NOMO-1 treated with dmso at 0.1 percent for 144 hours (cell line): ENCODE results near the gene JAML.

ENCODE experiments used
- DNase-seq: peaks from one replicate; lab custom pipeline; 2025; ENCODE audit not compliant: unreplicated experiment; lab: John Stamatoyannopoulos, UW

Gene JAML

DNA sequence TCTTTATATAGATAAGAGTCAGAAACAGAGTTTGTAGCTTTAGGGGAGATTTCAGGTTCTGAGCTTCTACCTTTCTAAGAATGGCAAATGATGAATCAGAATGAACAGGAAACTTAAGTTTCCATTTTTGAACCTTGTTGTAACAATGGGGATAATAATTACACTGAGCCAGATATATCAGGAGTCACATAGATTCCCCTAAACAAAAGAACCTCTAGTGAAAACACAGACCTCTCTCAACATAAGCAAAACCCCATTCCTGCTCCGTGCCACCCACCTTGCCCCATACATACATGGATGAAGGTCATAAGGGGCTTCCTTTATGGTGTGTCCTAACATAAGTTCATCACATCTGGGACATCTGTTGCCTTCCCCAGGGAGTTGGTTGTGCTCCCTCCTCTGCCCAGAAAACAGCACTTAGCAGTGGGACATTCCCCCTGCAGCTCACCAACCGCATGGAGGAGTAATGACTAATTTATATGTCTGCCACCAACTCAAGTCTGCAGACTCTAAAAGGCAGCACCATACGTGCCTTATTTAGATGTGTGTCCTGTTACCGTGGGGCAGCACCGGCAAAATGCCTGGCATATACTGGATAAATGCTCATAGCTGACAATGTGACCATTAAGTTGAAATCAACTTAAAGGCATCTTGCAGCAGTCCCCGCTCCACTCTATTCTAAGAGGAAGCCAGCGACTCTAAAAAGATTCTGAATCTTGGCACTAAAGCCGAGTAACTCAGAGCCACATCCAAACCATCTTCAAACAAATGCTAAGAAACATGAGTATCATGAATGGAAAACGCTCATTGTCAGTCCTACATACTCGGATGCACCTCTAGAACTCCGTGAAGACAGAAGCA lies 8.0 kb downstream of the JAML start:
- no peak for DNase-seq

DNA sequence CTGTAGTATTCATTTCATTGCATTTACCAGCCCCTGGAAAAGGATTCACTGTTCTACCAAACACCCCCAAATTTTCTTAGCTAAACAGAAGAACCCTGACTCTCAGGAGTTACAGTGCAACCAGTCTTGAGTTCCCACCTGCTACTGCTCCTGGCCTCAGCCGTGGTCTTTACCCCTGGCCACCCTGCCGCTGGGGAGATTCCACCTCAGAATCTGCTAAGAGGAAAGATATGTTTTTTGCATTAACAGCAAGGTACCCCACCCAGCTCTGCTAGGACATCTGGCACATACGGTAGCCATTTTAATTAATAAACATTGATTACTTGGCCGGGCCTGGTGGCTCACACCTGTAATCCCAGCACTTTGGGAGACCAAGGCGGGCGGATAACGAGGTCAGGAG lies 9.0 kb downstream of the JAML start:
- DNase-seq: no peak

DNA sequence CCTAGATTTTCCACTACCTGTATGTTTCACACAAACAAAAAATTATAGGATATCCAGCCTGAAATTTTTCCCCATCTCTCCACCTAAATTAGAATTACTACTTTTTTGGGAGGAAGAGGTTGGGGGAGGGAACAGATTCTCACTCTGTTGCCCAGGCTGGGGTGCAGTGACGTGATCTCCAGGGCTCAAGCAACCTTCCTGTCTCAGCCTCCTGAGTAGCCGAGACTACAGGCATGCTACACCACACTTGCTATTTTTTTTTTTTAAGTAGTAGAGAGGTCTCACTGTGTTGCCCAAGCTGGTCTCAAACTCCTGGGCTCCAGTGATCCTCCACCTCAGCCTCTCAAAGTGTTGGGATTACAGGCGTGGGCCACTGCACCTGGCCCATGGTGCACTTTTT lies 9.5 kb downstream of the JAML start:
- DNase-seq: no peak

DNA sequence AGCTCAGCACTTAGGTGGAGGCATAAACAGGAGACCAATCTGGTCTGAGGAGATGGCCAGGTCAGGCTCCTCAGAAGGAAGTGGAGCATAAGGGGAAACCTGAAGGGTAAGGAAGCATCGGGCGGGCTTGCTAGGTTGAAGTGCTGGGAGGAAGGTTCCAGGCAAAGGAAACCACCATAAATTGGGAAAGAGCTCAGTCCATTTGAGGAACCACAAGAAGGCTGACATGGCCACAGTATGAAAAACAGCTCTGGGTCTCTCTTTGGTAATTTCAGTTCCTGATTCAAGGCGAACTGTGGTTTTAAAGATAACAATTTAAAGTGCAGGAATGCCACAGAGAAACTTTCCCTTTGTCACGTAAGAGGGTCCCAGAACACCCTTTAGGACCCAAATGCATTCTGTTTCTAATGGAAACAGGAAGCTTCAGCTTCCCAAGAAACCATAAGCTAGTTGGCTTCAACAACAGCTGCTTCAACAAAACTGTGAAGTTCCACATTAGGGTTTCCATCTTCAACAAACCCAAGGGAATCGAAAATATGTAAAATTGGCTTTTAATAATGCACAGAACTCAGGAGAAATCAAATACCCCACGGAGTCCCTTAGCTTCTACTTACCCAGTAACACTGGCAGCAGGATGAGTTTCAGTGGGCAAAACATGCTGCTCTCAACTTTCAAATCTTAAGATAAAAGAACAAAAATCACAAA lies 10.4 kb downstream of the JAML start:
- peak; percentile 89 for DNase-seq

DNA sequence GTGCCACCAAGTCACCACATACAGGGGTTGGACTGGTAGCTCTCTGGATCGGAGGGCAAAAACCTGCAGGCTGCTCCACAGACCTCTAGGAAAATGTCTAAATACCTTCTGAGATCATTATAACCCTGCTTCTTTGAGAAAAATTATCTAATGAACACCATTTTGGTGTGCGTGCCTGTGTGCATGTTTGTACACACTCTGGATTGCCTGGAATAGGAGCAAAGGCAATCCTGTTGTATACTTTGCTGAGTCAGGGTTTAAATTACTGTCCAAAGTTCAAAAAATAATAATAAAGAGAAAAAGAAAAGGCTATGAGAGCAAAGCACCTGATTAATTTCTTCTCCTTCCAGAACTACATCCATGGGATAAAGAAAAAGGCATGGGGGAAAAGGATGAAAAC lies 11.0 kb downstream of the JAML start:
- DNase-seq: no peak

DNA sequence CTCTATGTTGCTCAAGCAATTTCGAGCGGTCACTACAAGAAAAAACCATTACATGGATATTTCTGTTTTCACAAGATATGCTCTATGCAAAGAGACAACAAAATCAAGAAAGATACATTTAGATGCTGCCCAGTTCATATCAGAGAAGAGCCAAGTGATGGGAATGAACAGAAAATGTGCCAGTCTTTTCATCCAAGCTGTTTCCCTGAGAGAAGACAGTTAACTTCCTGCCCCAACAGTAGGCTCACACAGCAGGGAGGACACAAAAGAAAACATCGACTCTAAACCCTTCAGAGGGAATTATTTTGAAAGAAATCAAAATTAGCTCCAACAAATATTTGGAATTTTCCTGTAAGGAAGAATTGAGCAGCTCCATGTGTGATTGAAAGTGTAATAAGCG lies 11.6 kb downstream of the JAML start:
- no peak for DNase-seq

DNA sequence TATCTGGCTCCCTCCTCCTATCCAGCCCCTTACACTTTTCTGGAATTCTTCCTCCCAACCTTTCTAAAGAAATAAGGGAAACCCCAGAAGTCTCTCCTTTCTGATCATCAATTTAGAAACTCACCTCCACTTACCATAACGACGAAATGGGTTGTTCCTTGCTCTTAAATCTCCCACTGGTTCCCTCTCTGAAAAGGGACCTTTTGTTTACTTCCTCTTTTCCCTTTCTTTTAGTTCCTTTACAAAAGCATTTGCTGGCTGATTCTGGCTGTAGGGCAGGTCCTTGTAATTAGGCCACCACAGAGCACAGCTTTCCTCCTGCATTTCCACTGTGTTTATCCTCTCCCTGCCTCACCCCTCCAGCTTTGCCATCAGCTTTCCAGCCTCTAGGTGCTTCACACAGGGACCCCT lies 12.0 kb downstream of the JAML start:
- no peak for DNase-seq

DNA sequence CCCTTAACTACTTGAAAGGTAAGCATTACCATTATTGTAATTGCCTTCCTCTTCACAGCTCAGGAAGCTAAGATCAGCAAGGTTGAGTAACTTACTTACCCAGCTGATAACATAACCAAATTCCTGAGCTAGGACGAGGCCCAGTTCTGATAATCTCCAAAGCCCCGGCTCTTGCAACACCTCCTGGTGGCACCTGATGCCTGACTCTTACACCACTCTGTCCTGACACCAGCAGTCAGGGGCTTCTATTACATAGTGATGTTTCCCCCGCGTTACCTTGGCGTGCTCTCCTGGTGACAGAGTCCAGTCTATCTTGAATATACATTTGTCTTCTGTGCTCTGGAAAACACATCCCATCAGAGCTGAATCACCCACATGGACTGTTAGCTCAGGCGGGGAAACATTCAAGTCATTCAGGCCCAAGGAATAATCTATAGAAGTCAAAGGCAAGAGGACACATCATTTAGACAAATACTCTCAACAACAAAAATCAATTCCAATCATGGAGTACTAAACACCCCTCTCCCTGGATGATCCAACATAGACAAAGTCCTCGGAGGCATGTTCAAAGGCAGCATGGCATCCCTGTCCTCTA lies 12.6 kb downstream of the JAML start:
- DNase-seq: peak; percentile 57

DNA sequence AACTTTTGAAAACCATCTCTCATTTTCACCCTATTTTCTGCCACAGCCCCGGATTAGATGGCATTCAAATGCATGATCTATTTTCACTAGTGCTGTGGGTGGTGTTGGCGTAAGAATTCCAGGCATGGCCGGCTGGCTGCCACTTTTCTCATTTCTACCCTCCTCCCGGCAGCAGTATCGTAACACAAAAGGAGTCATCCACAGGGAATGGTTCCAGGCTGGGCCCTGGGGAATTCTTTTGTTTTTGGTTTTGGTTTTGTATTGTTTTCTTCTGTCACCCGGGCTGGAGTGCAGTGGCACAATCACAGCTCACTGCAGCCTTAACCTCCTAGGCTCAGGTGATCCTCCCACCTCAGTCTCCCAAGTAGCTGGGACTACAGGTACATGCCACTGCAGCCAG lies 13.8 kb downstream of the JAML start:
- no peak for DNase-seq

DNA sequence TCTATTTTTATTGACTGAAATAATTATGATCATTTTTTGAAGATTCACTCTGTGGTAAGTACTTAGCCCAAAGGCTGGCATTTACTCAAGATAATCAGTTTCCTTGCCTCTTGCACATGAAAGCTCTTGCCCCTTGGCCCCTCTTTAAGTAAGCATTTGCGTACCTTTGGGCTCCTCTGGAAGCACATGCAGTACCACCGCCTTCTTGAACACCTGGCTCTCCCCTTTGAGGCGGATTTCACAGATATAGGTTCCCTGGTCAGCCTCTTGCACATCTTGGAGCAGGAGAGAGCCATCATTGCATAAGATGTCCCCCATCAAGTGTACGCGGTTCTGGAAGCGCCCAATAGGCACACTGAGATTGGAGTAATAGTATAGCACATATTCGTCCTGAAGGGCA lies 14.5 kb downstream of the JAML start:
- DNase-seq: no peak

DNA sequence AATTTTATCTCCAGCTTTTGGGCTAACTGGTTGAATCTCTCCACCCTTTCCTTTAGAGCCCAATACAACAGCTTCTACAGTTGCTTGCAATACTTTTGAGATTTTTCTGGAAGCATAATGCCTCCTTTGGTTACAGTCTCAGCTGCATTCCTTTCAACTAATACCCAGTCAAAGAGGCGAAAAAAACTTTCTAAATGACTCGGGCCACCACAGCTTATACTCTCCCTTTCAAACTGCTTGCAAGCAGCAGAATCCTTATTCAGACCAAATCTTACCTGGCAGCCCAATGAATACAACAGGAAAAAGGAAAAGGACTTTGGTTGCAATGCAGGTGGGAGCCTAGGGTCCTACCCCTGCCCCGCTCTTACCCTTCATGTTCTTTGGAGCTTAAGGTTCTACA lies 15.8 kb downstream of the JAML start:
- DNase-seq: no peak

DNA sequence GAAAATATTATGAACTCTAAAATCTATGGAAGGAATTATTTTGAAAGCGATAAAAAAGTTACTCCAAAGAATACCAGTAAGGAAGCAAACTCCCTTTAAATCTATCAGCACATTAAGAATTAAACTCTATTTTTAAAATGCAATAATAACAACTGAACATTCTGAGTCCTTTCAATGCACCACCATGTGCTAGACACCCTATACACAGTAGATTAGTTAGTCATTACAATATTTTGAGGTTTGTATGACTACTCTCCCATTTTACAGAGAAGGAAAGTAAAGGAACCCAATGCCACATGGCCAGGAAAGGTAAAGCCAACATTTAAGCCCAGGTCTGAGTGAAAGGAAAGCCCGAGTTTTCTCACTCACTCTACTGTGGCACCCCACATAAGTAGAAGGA lies 17.7 kb downstream of the JAML start:
- DNase-seq: no peak

DNA sequence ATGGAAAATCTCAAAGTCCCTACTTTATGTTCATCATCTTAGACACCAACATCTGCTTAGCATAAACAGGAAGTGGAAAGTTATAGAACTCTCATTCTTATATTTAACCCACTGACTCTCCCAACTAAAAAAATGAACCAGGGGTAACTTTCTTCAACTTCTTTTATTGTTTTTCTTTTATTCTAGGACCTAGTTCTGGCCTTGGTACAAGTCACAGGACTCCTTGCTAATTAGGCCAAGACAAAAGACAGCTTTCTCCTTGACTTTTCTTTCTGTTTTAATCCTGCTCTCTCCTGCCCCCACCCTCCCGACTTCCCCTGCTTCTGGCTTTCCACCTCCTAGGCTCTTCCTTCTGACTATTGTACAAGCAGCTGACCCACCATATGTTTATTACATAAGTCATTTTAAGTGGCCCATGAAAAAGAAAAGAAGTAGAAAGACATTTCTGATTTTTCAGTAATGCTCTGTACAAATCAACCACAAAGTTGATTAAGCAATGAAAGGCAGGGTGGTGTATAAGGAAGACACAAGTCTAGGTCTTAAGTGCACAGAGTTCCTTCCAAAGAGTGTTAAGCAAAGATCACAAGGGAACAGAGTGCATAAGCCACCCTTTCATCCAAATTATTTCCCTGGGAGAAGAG lies 18.3 kb downstream of the JAML start:
- peak; percentile 60 for DNase-seq

DNA sequence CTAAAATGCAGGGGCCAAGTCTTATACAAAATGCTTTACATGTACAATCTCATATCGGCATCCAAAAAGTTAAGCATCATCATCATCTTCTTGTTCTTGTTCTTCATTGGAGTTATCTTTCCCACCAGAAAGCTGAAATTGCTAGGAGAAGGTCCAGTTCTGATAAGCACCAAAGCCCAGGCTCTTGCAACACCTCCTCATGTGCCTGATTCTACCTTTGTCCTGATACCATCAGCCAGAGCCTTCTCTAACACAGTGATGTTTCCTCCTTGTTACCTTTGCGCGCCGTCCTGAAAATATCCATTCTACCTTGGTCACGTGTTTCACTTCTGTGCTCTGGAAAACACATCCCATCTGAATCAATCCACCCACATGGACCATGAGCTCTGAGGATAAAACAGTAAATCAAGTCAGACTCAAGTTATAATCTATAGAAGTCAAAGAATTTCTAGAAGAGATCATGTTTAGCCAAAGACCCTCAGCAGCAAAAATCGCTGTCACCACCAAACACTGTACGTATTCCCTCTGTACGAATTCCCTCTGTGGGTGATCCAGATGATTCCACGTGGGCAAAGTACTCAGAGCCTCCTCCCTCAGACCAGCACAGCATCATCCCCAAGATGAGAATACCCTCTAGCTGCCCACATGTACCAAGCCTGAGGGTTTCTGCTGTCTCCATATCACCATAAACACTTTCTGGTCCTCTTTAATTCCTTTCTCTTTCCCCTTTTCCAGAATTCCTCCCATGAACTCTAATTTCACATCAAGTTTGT lies 19.0 kb downstream of the JAML start:
- DNase-seq: no peak

DNA sequence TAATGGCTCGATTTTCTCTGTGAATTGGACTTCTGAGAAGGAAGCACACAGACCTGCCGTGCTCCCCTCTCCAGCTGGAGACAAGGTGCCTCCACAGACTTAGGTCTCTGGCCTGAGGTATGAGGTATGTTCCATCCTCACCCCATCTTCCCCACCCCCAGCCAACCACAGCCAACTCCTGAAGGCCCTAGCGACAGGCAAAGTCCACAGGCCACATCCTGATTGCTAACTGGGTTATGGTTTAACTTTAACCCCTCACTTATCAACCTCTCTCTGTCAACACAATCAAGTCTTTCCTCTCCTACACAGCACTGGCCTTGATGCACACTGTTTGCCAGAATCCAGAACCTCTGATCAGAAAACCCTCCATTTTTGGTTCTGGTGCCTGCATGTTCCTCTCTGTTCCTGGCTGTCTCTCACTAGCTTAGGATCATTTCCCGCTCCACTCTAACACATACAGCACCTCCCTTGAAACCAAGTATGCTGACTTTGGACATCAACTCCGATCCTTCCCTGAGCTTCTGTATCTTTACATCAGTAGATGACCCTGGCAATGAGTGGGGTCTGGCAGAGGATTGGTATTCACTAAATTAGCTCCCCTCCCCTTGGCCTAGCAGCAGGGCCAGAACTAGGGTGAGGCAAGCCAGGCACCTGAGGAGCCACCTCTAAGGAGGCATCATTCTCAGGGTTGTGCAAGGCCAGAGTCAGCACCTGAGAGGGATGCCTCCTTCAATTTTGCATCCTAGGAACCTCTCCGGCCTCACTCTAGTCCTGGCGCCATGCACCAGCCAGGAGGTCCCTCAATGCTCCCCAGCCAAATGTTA lies 22.0 kb downstream of the JAML start:
- DNase-seq: no peak

DNA sequence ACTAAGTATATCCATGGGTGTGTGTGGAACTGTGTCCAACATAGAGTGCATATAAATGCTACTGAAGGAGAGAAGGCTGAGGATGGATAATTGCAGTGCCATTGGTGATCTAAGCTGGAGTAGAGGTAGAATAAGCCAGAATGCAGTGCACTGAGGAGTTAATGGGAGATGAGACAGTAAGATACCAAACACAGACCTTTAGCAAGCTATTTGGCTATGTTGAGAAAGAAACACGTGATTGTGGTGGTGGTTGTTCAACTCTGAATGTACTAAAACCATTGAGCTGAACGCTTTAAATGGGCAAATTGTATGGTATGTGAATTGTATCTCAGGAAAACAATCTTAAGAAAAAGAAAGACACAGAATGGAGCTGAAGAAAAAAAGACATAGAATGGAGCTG lies 22.8 kb downstream of the JAML start:
- no peak for DNase-seq

DNA sequence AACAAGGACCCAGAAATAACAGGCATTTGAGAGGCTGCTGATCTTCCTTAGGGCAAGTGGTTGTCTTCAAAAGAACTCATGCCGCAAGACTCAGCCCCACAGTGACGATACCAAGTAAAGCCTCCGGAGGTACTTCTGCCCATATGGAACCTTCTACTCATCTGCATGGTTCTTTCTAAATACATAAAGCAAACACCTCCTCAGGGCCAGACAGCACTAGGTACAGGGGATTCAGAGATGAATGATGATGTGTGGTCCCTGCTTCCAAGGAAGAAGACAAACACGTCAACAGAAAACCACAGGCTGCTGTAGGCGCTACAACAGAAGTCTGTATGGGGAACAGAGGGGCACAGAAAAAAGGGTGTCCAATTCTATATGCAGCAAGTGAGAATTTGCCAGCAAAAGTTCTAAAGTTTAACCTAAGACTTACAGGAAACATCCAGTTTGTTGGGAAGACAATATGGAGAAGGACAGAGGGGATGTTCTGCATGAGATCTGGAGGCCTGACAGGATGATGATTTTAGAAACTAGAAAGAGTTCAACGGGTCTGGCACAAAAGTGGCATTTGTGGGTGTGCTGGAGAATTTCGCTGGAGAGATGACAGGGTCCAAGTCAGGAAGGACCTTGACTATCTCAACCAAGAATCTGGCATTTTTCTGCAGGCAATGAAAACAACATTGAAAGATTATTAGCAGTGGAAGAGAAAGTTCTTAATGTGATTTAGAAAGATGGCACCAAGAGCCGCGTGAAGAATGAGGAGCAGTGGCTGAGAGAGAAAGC lies 23.7 kb downstream of the JAML start:
- no peak for DNase-seq

DNA sequence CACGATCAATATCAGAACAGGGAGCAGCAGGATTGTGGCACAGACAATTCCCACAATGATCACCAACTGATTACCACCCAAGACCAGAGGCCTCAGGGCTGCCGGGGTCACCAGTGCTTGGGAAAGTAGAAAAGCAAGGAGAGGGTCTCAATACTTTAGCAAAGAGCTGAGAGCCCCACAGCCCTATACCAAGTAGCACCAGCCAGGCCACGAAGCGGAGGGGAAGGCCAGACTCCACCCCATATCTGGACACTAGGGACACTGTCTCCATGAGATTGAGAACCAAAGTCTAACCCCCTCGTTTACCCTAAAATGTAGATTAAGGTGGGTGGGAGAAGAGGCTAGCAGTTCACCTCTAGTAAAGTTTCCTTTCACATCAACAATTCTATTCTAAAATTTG lies 24.3 kb downstream of the JAML start:
- no peak for DNase-seq

DNA sequence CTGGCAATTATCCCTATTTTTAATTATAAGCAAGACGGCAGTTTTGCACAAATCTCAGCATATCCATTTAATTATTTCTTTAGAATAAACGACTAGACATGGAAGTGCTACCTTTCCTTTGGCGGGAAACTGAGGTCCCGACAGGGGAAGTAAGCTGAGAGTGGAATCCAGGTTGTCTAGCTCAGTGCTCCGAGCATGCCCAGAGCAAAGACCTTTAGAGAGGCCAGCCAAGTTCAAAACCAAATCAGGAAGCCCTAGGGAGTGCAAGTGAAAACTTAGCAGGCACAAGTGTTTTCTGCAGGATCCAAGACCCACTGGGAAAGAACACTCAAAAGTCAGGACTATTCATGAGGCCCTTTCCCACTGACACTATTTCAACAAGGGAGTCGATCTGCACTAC lies 25.7 kb downstream of the JAML start:
- no peak for DNase-seq
